ENCODE data around the gene FAM200B.
"Not testable (repeated sequence)": the region's sequence is repeated elsewhere in the genome, so short reads cannot be mapped to it uniquely, and the experiment has no call there.

The FAM200B gene

DNA sequence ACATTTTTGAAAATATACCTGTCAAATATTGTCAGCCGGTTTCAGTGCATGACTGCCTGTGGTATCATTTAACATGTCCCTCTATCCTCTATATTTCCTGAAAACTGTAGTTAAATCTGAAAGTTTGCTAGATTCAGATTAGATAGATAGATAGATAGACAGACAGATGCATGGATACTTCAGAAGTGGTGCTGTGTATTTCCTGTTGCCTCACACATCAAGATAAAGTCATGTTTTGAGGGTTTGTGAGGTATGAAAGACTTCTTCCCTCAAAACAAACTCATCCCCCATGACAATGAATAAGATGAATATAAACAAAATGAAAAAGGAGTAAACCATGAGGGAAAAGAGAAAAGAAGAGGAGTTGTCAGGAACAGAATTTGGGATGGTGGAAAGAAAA is 15.2 kb downstream of the FAM200B start:
- no peak for DNase-seq

- DNase-seq = no peak
Observed at GRCh38 chr4:15702941-15703403, 21.3 kb downstream of the FAM200B start, which contains the start of gene BST1. BST1 (plus strand) TSS chr4:15703065; CDS start chr4:15703145, 80 bp downstream.

GRCh38 chr4:15703439-15703838 is 21.8 kb downstream of the FAM200B start:
- no peak for DNase-seq

- no peak for DNase-seq
Observed at GRCh38 chr4:15704129-15704528, 22.5 kb downstream of the FAM200B start.

GRCh38 chr4:15706646-15707362 is 25.2 kb downstream of the FAM200B start:
- no peak for DNase-seq

GRCh38 chr4:15707363-15707715 is 25.7 kb downstream of the FAM200B start:
- DNase-seq = no peak

GRCh38 chr4:15711762-15712161 is 30.1 kb downstream of the FAM200B start:
- DNase-seq = no peak

DNA sequence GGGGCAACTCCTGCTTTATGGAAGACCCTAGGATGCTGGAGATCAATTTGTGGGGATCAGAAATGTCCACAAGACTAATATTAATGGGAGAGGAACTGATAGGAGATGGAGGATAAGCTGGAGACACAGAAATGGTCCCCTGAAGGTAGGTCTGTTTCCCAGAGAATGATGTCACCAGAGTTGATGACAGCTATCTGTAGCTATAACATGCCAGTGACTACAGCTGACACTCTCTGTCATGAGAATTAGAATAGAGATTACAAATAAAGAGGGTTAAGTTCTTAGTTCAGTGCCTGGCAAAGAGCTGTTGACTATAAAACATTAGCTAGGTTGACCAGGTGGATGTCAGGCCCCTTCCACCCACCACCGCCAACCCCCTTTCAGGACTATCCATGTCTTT is 30.6 kb downstream of the FAM200B start:
- no peak for DNase-seq

GRCh38 chr4:15714141-15714540 is 32.5 kb downstream of the FAM200B start:
- no peak for DNase-seq

- DNase-seq = peak in 1 of 2 experiments; percentile 50
Observed at GRCh38 chr4:15714646-15715435, 33.2 kb downstream of the FAM200B start.

DNA sequence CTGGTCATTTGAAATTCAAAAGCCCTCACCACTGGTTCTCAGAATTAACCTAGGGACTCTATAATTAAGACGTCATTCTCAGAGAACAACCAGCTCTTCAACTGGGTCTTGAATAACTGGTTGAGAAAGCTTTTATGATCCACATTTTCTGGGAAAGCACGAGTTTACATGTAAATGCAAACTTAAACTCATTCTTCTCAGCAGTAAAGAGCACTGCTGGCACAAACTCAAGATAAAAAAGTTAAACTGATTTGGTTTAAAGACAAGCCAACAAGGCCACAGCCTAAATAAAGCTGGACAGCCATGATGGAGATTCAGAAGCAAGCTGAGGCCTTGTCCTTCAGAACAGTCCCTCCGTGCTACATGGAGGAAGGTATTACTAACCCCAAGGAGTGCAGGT is 34.5 kb downstream of the FAM200B start:
- DNase-seq = no peak

DNA sequence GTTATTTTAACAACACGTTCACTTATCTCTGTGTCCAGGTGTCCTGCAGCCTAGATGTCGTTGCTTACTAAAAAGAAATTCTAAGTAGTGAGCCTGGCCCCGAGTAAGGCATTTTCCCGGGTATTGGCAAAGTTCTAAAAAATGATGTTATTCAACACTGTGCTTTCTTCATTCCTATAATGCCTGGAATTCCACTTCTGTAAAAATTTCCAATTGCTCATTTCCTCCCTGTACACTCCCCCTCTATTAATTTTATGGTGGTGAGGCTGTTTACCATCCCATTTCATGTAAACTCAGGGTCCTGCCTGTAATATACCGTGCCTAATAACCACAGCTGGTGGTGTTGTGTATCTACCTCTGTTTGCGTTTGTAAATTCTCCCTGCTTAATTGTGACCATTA is 35.5 kb downstream of the FAM200B start:
- DNase-seq = no peak

DNA sequence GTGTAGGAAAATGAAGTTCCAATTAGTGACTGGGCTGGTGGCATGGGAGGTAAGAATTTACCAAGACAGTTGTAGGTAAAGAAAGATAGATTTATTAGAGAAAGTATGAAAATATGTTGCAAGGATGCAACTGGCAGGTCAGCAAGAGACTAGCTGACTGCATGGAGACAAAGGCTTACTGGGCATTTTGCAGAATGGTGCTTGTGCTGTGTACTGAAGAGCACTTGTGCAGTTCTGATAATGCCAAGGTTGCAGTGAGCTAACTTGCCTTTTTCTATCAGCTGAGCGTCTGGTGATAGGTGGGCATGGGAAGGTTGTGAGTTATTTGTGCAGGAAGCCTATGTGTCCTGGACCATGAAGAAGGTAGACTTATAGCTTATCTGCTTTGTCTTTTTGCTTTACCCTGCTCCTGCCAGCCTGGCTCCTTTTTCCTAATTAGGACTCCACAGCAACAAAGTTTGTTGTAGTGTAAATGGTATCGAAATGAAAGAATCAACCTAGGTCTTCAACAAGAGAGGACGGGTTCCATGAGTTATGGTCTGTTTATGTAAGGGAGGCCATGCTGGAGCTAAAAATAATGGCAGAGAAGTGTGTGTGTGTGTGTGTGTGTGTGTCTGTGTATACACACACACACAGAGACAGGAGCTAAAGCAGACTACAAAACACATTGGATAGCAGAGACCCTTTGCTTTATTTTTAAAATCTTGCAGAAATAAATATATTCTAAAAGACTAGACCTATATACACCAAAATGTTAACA is 36.2 kb downstream of the FAM200B start:
- DNase-seq = no peak

GRCh38 chr4:15718465-15718864 is 36.8 kb downstream of the FAM200B start:
- no peak for DNase-seq

- no peak for DNase-seq
Observed at GRCh38 chr4:15718959-15719358, 37.3 kb downstream of the FAM200B start.

DNA sequence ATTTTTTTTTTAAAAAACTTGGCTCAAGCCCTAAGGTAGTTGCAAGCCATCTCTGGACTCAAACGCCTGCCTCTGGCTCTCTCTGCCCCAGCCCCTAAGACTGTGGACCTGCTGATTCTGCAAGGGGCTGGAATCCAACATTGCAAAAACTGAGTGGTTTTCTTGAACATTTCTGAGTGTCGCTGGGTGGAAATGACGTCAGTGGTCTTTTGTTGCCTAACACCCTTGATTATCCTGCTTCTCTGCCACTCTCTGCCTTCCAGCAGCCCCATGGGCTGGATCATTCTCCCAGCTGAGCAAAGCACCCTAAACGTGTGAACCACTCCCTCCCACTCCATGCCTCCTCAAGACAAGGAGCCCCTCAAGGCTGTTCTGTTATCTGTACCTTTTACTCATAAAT is 37.9 kb downstream of the FAM200B start:
- no peak for DNase-seq

DNA sequence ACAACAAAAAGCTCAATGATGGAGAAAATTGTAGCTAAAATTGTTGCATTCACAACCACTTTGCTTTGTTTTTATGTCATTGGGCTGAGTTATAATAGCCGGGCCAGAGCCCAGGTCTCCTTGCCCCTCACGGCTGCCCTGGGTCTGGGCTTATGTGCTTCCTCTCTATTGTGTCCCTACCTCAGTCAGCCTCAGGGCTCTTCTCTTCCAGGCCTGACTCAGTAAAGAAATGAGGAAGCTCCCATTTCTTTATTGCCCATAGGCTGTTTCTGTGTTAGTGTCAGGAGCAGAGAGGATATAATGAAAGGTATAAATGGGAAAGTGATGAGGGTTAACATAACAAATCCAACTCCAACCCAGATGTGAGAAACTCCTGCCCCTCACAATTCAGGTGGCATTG is 39.2 kb downstream of the FAM200B start:
- no peak for DNase-seq

DNA sequence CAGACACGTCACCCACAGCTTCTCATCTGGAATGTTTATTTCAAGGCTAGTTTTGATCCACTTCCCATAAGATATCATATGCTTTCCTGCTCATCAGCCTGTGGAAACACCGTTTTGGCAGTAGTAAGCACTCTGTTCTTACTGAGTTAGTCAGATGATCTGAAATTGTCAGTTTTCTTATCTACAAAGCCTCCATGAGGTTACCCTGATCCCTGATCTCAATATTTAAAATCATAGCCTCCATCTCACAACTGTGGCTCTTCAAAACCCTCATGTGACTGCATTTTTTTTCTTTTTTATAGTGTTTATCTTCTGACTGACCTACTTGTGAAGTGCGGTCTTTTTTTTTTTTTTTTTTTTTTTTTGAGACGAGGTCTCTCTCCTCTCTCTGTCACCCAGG is 44.0 kb downstream of the FAM200B start:
- no peak for DNase-seq

DNA sequence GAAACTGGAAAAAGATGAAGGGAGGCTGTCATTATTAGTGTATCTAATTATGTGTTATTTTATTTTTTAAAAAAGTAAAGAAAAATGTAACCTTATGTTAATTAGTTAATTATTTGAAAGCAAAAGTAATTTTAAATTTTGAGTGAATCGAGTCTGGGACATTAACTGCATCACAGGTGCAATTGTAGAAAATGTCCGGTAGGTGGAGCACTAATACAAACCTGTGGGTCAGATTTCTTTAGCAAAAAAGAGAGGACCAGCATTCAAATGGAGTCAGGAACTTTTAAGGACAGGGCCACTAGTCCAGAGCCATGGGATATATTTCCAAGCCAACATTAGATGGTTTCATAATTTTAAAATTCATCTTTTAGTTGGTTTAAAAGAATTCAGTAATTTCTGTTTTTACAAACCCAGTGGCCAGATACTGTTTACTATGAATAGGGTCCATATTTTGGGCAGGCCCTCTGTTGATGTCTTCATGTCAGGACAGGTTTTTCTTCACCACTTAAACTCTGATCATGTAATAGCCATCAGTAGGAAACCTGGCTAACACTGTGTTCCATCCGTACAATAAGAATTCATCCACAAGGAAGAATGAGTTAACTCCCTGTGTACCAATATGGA is 48.4 kb downstream of the FAM200B start:
- DNase-seq = peak; percentile 24 to 55

DNA sequence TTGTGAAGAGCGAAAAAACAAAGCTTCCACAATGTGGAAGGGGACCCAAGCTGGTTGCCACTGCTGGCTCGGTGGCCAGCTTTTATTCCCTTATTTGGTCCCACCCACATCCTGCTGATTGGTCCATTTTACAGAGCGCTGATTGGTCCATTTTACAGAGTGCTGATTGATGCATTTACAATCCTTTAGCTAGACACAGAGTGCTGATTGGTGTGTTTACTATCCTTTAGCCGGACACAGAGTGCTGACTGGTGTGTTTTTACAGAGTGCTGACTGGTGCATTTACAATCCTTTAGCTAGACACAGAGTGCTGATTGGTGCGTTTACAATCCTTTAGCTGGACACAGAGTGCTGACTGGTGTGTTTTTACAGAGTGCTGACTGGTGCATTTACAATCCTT is 51.4 kb downstream of the FAM200B start:
- DNase-seq = not testable (repeated sequence)

- DNase-seq = no peak
Observed at GRCh38 chr4:15735536-15735935, 53.9 kb downstream of the FAM200B start.

DNA sequence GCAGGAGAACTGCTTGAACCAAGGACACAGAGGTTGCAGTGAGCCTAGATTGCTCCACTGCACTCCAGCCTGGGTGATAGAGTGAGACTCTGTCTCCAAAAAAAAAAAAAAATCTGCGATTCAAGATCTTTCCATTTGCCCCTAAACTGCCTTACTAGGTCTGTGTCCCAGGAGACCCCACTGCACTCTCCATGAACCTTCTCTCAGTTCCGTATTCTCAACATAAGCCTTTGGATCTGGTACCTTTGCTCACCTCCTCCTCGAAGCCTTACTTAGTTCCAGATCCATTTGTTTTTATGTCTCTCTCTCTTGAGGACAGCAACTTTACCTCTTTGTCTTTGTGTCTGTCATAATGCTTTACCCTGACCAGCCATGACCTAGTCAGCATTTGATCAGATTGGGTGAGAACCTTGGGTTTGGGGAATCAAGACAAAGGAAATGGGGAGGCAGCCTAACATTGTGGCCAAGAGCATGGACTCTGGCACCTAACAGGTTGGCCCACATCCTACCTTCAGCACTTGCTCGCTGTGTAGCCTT is 55.0 kb downstream of the FAM200B start:
- DNase-seq = no peak

DNA sequence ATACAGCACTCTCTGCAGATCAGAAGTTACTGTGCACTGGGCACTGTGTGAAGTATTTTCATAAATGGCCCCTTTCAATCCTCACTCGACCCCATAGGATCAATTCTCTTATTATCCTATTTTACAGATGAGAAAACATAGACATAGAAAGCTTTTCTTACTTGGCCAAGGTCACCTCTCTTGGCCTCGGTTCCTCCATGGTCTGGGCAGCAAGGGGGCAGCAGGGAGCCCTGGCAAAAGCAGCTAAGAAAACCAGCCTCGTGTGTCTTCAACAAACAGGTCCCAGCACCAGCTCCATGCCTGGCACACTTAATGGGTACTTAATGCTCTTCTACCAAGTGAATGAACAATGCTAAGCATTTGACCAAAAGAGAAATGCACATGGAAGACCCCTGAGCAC is 55.6 kb downstream of the FAM200B start:
- DNase-seq = no peak

All from NCI-H446 (cell line).